GM21825 (cell line): Measurements from ENCODE around the gene ODC1.
"Not testable (repeated sequence)": the region's sequence is repeated elsewhere in the genome, so short reads cannot be mapped to it uniquely, and the experiment has no call there.

ENCODE experiments used
- ATAC-seq: cut with Tn5 transposase; IDR thresholded peaks from one replicate; pipeline ENCODE4 v1.9.1; 2021; ENCODE audit warnings: mild to moderate bottlenecking, moderate library complexity; ENCODE audit not compliant: unreplicated experiment

ODC1 gene

DNA sequence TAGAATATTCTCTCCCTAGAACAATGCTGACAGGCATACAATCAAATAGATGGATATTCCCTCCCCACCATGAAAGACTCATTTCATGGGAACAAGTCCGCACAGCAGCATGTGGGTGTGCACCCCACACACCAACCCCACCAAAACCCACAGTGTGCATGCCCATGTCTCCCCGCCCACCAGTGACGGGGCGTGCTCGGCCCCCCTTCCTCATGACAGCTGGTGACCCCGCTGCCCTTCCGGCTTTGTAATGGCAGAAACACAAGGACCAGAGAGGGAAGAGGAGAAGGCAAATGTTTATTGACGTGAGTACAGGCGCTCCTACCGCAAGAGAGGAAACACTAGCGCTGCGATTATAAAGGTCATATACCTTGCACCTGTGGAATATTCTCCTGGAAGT is 30.8 kb upstream of the ODC1 start:
- no peak for ATAC-seq

GRCh38 chr2:10478298-10478625 is 30.1 kb upstream of the ODC1 start:
- no peak for ATAC-seq

GRCh38 chr2:10477443-10478297 is 29.5 kb upstream of the ODC1 start:
- ATAC-seq, result no peak

GRCh38 chr2:10476723-10477442 is 28.8 kb upstream of the ODC1 start:
- ATAC-seq, result no peak

DNA sequence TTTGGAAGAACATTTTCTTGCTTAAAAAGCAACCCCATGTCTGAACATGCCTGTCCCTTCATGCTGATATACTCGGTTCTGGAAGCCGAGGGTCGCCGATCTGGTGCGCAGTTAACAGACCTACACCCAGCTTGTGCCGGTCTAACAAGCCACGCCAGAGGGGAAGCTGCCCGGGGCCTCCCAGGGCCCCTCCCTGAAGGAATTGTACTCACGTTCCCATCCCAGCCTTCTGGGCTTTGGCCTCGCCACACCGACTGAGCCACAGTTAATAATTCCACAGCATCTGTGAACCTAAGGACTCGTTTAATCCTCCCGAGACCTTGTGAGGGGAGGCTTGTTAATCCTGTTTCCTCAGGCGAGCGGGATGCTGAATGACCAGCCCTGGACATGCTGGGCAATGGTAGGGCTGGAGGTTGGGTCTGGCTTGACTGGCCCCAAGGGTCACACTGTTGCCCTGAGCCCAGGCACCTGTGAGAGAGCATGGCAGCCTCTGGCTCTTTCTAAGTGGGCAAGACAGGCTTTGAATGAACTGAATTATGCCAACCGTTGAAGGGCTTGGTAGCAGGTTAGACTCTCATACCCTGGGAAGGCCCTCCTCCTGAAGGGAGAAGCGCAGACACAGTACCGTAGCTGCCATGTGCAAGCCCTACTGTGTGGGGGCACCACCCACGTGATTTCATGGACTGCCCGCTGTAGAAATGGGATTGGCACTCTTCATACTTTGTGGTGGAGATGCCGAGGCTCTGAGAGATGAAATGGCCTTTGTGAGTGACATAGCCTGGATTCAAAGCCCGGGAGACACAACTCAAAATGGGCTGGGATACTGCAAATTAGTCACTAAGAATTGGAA is 27.9 kb upstream of the ODC1 start:
- ATAC-seq, result no peak

DNA sequence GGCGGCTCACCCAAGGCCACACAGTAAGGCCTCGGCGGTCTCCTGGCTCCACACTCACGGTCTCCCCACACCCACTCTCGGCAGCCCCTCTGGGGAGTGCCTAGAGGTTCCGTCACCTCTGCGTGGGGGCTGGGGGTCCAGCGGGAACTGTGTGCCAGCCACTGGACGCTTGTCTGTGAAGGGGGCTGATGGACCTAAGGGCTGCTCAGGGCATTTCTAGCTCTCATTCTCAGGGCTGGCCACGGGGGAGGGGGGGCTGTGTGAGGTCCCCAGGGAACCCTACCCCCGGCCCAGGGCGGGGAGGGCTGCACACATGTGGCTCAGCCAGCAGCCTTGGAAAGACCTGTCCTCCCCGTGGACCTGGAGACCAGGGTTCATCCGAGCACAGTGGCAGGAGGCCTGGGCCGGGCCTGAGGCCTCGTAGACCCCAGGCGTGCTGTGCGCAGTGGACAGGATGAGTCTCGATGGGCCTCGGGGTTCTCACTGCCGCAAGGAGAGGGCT is 27.1 kb upstream of the ODC1 start:
- ATAC-seq, result no peak

- ATAC-seq, result no peak
Measured at GRCh38 chr2:10473121-10473756, 25.1 kb upstream of the ODC1 start.

DNA sequence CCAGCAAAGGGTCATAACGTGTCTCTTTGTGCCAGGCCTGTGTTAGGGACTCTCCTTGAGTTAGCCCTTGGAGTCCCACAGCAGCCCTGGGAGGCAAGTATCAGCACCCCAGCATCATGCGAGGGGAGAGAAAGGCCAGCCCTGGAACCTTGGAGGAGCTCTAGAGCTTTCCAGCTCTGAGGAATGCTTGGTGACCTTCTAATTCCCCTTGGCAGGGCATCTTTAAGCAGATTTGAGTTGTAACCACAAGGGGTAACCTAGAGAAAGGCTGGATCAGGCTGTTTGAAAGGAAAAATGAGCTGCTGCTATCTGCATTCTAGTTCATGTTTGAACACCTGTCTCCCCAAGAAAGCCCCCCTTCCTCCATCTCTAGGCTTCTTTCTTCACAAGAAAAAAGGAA is 23.8 kb upstream of the ODC1 start:
- ATAC-seq, result no peak

- no peak for ATAC-seq
Measured at GRCh38 chr2:10471046-10471571, 23.0 kb upstream of the ODC1 start.

DNA sequence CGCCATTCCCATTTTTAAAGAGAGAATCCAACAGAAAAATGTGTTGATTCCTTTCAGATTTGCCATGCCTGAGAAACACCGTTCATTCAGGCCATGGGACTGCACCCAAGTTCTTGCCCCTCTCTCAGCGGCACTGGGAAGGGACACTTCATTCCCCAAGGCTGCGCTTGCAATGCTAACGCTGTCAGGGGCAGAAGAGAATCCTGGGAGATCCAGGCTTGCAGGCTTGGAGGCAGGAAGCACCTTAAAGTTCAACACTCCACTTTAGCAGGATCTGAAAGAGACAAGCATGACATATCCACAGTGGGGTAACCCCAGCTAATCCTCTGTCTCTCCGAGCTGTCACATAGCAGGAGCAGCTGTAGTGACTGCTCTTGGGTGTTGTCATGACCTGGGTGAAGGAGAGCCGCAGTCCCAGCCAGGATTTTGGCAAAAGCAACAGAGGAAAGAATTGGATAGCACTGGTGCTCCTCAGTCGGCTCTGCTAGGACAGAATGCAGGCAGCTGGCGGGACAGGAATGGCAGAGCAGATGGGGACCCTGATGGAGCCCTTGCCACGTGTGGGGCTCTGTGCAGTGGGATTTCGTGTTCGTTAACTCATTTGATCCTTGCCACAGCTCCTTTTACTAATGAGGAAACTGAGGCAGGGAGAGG is 22.0 kb upstream of the ODC1 start:
- ATAC-seq, result no peak

GRCh38 chr2:10469301-10469700 is 21.2 kb upstream of the ODC1 start:
- ATAC-seq, result no peak

DNA sequence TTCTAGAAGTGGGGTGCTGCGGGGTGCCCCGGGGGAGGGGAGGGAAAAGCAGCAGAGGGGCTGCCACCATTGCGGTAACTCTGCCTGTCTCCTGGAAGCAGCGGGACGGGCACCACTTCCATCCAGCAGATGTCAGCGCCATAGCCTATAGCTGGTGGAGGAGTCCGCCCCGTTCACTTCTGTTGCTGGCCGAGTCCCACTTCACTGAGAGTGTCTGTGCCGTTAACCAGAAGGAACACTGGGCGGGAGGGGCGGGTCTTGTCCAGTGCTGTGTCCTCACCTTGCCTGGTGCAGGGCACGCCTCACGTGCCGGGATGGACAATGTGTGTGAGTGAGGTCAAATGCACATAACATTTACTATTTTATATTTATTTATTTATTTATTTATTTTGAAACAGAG is 19.3 kb upstream of the ODC1 start:
- no peak for ATAC-seq

DNA sequence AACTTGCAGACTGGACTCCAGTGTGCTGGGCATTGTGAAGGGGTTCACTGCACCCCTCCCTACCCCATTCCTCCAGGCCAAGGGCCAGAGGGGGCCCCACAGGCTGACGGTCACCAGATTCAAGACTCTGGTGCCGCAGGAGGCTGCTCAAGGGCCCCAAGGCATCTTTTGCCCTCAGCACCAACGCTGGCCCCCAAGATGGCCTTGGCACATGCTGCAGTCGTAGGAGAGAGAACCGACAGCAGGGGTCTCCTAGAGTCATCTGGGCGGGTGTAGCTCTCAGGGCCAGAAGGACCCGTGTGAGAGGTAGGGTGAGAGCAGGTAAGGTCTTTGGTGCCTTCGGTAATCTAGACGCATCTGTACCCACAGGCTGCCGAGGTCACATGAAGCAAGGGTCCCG is 18.7 kb upstream of the ODC1 start:
- no peak for ATAC-seq

DNA sequence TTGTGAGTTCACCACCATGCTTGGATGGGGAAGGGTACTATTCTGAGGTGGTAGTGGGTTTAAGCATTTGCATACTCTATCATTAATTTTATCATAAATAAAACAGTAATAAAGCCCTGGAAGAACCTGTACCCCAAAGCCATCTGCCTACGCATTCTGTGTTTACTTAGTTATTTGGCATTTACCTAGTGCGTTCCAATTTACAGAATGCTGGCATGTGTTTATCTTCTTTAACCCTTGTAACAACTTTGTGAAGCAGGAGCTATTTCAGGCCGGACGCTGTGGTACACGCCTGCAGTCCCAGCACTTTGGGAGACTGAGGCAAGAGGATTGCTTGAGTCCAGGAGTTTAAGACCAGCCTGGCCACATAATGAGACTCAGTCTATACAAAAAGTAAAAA is 17.8 kb upstream of the ODC1 start:
- no peak for ATAC-seq

DNA sequence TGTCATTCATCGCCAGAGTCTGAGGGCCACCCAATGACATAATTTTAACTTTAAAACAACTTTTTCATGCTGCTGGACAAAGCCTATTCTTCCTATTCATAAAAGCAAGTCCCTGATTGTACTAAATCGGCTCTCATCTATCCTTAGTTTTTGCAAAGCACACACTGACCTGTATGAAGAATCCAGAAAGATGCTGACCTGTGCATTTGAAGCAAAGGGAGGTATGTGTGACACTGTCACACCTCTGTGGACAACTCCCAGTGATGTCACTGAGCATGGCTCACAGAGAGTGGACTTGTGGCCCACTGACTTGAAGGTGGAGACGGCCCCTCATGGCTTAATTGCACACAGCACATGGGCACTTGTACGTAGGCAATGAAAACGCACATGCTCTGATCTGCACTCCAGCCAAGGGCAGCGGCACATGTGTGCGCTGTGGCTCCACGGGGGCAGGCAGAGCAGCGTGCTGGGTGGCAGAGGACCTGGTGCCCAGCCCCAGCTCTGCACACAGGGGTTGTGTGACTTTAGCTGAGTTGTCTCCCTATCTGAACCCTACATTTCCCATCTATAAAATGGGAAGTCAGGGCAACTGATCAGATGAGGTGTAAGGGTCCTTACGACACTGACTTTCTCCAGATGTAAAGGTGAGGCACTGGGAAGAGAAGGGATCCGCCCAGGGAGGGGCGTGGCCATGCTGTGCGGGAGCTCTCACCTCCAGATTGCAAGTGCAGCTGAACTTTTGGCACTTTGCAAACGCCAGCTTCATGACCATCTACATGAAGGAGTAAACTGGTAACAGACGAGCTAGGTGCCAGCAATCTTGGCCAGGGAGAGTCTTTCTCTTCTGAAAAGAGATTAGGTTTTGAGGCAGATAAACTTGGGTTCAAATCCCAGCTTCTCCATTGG is 14.3 kb upstream of the ODC1 start:
- ATAC-seq, result no peak

- ATAC-seq, result no peak
Measured at GRCh38 chr2:10460366-10460796, 12.3 kb upstream of the ODC1 start.

- ATAC-seq, result no peak
Measured at GRCh38 chr2:10457846-10458598, 9.9 kb upstream of the ODC1 start.

- ATAC-seq, result not testable (repeated sequence)
Measured at GRCh38 chr2:10457195-10457594, 9.1 kb upstream of the ODC1 start.
